Measurements from ENCODE around the gene WDR73.
"Not testable (repeated sequence)": the region's sequence is repeated elsewhere in the genome, so short reads cannot be mapped to it uniquely, and the experiment has no call there.

The WDR73 gene

DNA sequence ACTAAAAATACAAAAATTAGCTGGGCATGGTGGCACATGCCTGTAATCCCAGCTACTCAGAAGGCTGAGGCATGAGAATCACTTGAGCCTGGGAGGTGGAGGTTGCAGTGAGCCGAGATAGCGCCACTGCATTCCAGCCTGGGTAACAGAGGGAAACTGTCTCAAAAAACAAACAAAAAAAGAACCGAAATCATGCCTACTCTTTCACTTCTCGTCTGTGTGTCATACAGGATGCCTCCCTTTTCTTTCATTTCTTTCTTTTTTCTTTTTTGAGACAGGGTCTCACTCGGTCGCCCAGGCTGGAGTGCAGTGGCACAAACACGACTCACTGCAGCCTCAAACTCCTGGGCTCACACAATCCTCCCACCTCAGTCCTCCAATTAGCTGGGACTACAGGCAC is 32.4 kb upstream of the WDR73 start:
- not testable (repeated sequence) for H3K14ac ChIP-seq (ENCODE audit: low read length); H2BK15ac ChIP-seq (ENCODE audit: low read length); H3K9ac ChIP-seq (ENCODE audit: low read depth, low read length, poor library complexity); H2BK5ac ChIP-seq (ENCODE audit: low read length); H2BK120ac ChIP-seq (ENCODE audit: low read depth, low read length); H3K4me2 ChIP-seq (ENCODE audit: insufficient read depth, low read length, poor library complexity, severe bottlenecking); H3K18ac ChIP-seq (ENCODE audit: low read length); H3K79me1 ChIP-seq (ENCODE audit: low read depth, low read length); H2BK12ac ChIP-seq (ENCODE audit: low read length); H2AK5ac ChIP-seq (ENCODE audit: low read depth, low read length); DNase-seq (ENCODE audit: low spot score); H3K23ac ChIP-seq (ENCODE audit: low read depth, low read length, poor library complexity); H4K91ac ChIP-seq (ENCODE audit: low read depth, low read length, poor library complexity); H3K4me1 ChIP-seq (ENCODE audit: control insufficient read depth in 2 of 2, insufficient read depth in 1 of 2, low read depth in 1 of 2, low read length in 2 of 2); H3K9me3 ChIP-seq (replicated peaks in 1 of 2; ENCODE audit: control insufficient read depth in 2 of 2, insufficient read depth in 1 of 2, low read depth in 1 of 2, low read length in 2 of 2); H3K4ac ChIP-seq (ENCODE audit: low read length); H4K8ac ChIP-seq (ENCODE audit: low read depth, low read length); H3K27ac ChIP-seq (replicated peaks; ENCODE audit: low read length); H3K4me3 ChIP-seq (ENCODE audit: low read length in 2 of 2); H3K27me3 ChIP-seq (ENCODE audit: control insufficient read depth in 3 of 3, insufficient read depth in 3 of 3, low read depth in 1 of 3, low read length in 3 of 3); H2AFZ ChIP-seq (ENCODE audit: low read length)
- peaks cover 11 to 96% of the 10 kb centered on the region in 2 donors for H3K36me3 ChIP-seq (replicated peaks in 1 of 2; ENCODE audit: control insufficient read depth in 2 of 2, insufficient read depth in 2 of 2, low read length in 2 of 2)
- WGBS, 2 donors (ENCODE audit: extremely low coverage in 2 of 2, insufficient read length in 2 of 2, insufficient replicate concordance in 1 of 2), result no CpG with 5 or more reads among the region's 7 CpGs

DNA sequence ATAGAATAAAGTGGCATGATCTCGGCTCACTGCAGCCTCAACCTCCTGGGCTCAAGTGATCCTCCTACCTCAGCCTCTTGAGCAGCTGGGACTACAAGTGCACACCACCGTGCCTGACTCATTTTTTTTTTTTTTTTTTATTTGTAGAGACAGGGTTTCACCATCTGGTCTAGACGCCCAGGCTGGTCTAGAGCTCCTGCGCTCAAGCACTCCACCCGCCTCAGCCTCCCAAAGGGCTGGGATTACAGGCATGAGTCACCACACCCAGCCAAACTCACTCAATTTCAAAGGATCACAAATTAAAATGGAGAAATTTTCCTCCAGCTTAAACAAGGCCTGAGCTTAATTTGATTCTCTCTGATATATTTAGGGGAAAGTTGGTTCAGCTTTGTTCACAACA is 31.2 kb upstream of the WDR73 start:
- no peak overlapping the region for H3K27ac ChIP-seq (replicated peaks; ENCODE audit: low read length)
- H3K23ac ChIP-seq (ENCODE audit: low read depth, low read length, poor library complexity), result no peak overlapping the region
- H2BK5ac ChIP-seq (ENCODE audit: low read length), result no peak overlapping the region
- H2AK5ac ChIP-seq (ENCODE audit: low read depth, low read length), result no peak overlapping the region
- H2BK120ac ChIP-seq (ENCODE audit: low read depth, low read length), result no peak overlapping the region
- H3K4me2 ChIP-seq (ENCODE audit: insufficient read depth, low read length, poor library complexity, severe bottlenecking), result no peak overlapping the region
- no peak overlapping the region for H3K9ac ChIP-seq (ENCODE audit: low read depth, low read length, poor library complexity)
- no peaks in the 10 kb centered on the region for H3K4me1 ChIP-seq (ENCODE audit: control insufficient read depth in 2 of 2, insufficient read depth in 1 of 2, low read depth in 1 of 2, low read length in 2 of 2)
- no peak for DNase-seq (ENCODE audit: low spot score)
- no peak overlapping the region for H3K14ac ChIP-seq (ENCODE audit: low read length)
- H2BK12ac ChIP-seq (ENCODE audit: low read length), result no peak overlapping the region
- H4K8ac ChIP-seq (ENCODE audit: low read depth, low read length), result no peak overlapping the region
- no peaks in the 10 kb centered on the region for H3K27me3 ChIP-seq (ENCODE audit: control insufficient read depth in 3 of 3, insufficient read depth in 3 of 3, low read depth in 1 of 3, low read length in 3 of 3)
- H3K18ac ChIP-seq (ENCODE audit: low read length), result no peak overlapping the region
- H4K91ac ChIP-seq (ENCODE audit: low read depth, low read length, poor library complexity), result no peak overlapping the region
- H3K9me3 ChIP-seq (replicated peaks in 1 of 2; ENCODE audit: control insufficient read depth in 2 of 2, insufficient read depth in 1 of 2, low read depth in 1 of 2, low read length in 2 of 2), result no peaks in the 10 kb centered on the region
- H3K79me1 ChIP-seq (ENCODE audit: low read depth, low read length), result peaks cover 2% of the 10 kb centered on the region
- H3K4me3 ChIP-seq (ENCODE audit: low read length in 2 of 2), result no peak overlapping the region
- WGBS, 2 donors (ENCODE audit: extremely low coverage in 2 of 2, insufficient read length in 2 of 2, insufficient replicate concordance in 1 of 2), result no CpG with 5 or more reads among the region's 5 CpGs
- H3K36me3 ChIP-seq (replicated peaks in 1 of 2; ENCODE audit: control insufficient read depth in 2 of 2, insufficient read depth in 2 of 2, low read length in 2 of 2), result peaks cover 11 to 95% of the 10 kb centered on the region in 2 donors
- no peak overlapping the region for H3K4ac ChIP-seq (ENCODE audit: low read length)
- H2AFZ ChIP-seq (ENCODE audit: low read length), result no peak overlapping the region
- no peak overlapping the region for H2BK15ac ChIP-seq (ENCODE audit: low read length)

DNA sequence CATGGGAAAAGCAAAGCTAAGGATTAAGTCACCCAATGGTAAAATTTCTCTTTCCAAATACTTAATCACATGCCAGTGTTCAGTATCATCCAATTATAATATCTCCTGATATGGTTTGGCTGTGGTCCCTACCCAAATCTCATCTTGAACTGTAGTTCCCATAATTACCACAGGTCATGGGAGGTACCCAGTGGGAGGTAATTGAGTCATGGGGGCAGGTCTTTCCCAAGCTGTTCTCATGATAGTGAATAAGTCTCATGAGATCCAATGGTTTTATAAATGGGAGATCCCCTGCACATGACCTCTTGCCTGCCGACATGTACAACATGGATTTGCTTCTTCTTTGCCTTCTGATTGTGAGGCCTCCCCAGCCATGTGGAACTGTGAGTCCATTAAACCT is 30.0 kb upstream of the WDR73 start:
- H2AK5ac ChIP-seq (ENCODE audit: low read depth, low read length), result no peak overlapping the region
- H3K23ac ChIP-seq (ENCODE audit: low read depth, low read length, poor library complexity), result no peak overlapping the region
- no peak overlapping the region for H2BK5ac ChIP-seq (ENCODE audit: low read length)
- no peak overlapping the region for H2BK120ac ChIP-seq (ENCODE audit: low read depth, low read length)
- peaks cover 2% of the 10 kb centered on the region for H3K79me1 ChIP-seq (ENCODE audit: low read depth, low read length)
- H4K8ac ChIP-seq (ENCODE audit: low read depth, low read length), result no peak overlapping the region
- no peak overlapping the region for H3K27ac ChIP-seq (replicated peaks; ENCODE audit: low read length)
- no peak overlapping the region for H2AFZ ChIP-seq (ENCODE audit: low read length)
- H3K4me3 ChIP-seq (ENCODE audit: low read length in 2 of 2), result no peak overlapping the region
- H3K4ac ChIP-seq (ENCODE audit: low read length), result no peak overlapping the region
- no peaks in the 10 kb centered on the region for H3K4me1 ChIP-seq (ENCODE audit: control insufficient read depth in 2 of 2, insufficient read depth in 1 of 2, low read depth in 1 of 2, low read length in 2 of 2)
- H3K14ac ChIP-seq (ENCODE audit: low read length), result no peak overlapping the region
- H4K91ac ChIP-seq (ENCODE audit: low read depth, low read length, poor library complexity), result no peak overlapping the region
- no peaks in the 10 kb centered on the region for H3K9me3 ChIP-seq (replicated peaks in 1 of 2; ENCODE audit: control insufficient read depth in 2 of 2, insufficient read depth in 1 of 2, low read depth in 1 of 2, low read length in 2 of 2)
- H3K4me2 ChIP-seq (ENCODE audit: insufficient read depth, low read length, poor library complexity, severe bottlenecking), result no peak overlapping the region
- no peak overlapping the region for H3K9ac ChIP-seq (ENCODE audit: low read depth, low read length, poor library complexity)
- no peaks in the 10 kb centered on the region for H3K27me3 ChIP-seq (ENCODE audit: control insufficient read depth in 3 of 3, insufficient read depth in 3 of 3, low read depth in 1 of 3, low read length in 3 of 3)
- no peak overlapping the region for H2BK12ac ChIP-seq (ENCODE audit: low read length)
- no peak overlapping the region for H2BK15ac ChIP-seq (ENCODE audit: low read length)
- DNase-seq (ENCODE audit: low spot score), result no peak
- H3K18ac ChIP-seq (ENCODE audit: low read length), result no peak overlapping the region
- no CpG with 5 or more reads among the region's 1 CpG for WGBS, 2 donors (ENCODE audit: extremely low coverage in 2 of 2, insufficient read length in 2 of 2, insufficient replicate concordance in 1 of 2)
- H3K36me3 ChIP-seq (replicated peaks in 1 of 2; ENCODE audit: control insufficient read depth in 2 of 2, insufficient read depth in 2 of 2, low read length in 2 of 2), result peaks cover 10 to 94% of the 10 kb centered on the region in 2 donors

DNA sequence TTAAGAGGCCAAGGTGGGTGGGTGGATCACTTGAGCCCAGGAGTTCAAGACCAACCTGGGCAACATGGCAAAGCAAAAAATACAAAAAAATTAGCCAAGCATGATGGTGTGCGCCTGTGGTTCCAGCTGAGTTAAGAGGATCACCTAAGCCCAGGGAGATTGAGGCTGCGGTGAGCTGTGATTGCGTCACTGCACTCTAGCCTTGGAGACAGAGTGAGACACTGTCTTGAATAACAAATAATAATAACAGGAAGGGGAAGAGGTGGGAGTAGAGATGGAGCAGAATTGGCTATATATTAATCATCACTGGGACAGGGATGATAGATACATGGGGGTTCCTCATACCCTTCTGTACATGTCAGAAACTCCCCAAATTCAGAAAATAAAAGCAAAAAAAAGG is 27.7 kb upstream of the WDR73 start:
- Histone ChIP-seq H3K14ac (ENCODE audit: low read length) (no peak overlapping the region), H3K9me3 (replicated peaks in 1 of 2; ENCODE audit: control insufficient read depth in 2 of 2, insufficient read depth in 1 of 2, low read depth in 1 of 2, low read length in 2 of 2) (no peaks in the 10 kb centered on the region), H3K23ac (ENCODE audit: low read depth, low read length, poor library complexity) (no peak overlapping the region), H3K36me3 (replicated peaks in 1 of 2; ENCODE audit: control insufficient read depth in 2 of 2, insufficient read depth in 2 of 2, low read length in 2 of 2) (peaks cover 9 to 93% of the 10 kb centered on the region in 2 donors), H3K4me1 (ENCODE audit: control insufficient read depth in 2 of 2, insufficient read depth in 1 of 2, low read depth in 1 of 2, low read length in 2 of 2) (no peaks in the 10 kb centered on the region), H2BK15ac (ENCODE audit: low read length) (no peak overlapping the region), H3K4me3 (ENCODE audit: low read length in 2 of 2) (peak overlapping the region in 1 of 2 donors; percentile 3), H2AFZ (ENCODE audit: low read length) (no peak overlapping the region), H2BK12ac (ENCODE audit: low read length) (no peak overlapping the region), H3K4me2 (ENCODE audit: insufficient read depth, low read length, poor library complexity, severe bottlenecking) (no peak overlapping the region), H2AK5ac (ENCODE audit: low read depth, low read length) (no peak overlapping the region), H3K27ac (replicated peaks; ENCODE audit: low read length) (no peak overlapping the region), H3K9ac (ENCODE audit: low read depth, low read length, poor library complexity) (no peak overlapping the region), H3K79me1 (ENCODE audit: low read depth, low read length) (no peaks in the 10 kb centered on the region), H2BK5ac (ENCODE audit: low read length) (no peak overlapping the region), H2BK120ac (ENCODE audit: low read depth, low read length) (no peak overlapping the region), H4K91ac (ENCODE audit: low read depth, low read length, poor library complexity) (no peak overlapping the region), H3K27me3 (ENCODE audit: control insufficient read depth in 3 of 3, insufficient read depth in 3 of 3, low read depth in 1 of 3, low read length in 3 of 3) (no peaks in the 10 kb centered on the region), H4K8ac (ENCODE audit: low read depth, low read length) (no peak overlapping the region), H3K4ac (ENCODE audit: low read length) (no peak overlapping the region), H3K18ac (ENCODE audit: low read length) (no peak overlapping the region)
- WGBS, 2 donors (ENCODE audit: extremely low coverage in 2 of 2, insufficient read length in 2 of 2, insufficient replicate concordance in 1 of 2), result no CpG with 5 or more reads among the region's 3 CpGs
- DNase-seq (ENCODE audit: low spot score), result no peak

Measured in neuronal stem cell (in vitro differentiated cells).